Osteoblast (primary cell): Measurements from ENCODE around the gene RAB3GAP2. TPM values are rescaled to one million over a fixed set of nuclear protein-coding genes. Genes with fewer than 3 reads are reported as not detected.

ENCODE experiments used
- DNase-seq: peaks from one replicate; pipeline ENCODE4 v3.0.0; 2011; ENCODE audit warnings: low spot score, mixed read lengths; ENCODE audit not compliant: insufficient read length; ENCODE audit errors: missing footprints
- H2AFZ ChIP-seq: 2 replicates; pipeline ENCODE4 v1.6.0; 2011; ENCODE audit warnings: mild to moderate bottlenecking, low read length
- H3K27ac ChIP-seq: 2 replicates; pipeline ENCODE4 v1.5.1; 2011; ENCODE audit warnings: mild to moderate bottlenecking, low read depth, low read length, moderate library complexity
- H3K27me3 ChIP-seq: 2 replicates; pipeline ENCODE4 v1.6.0; 2012; ENCODE audit warnings: mild to moderate bottlenecking, control low read depth, inconsistent platforms, low read length, moderate library complexity; ENCODE audit not compliant: insufficient read depth
- H3K36me3 ChIP-seq: 2 replicates; pipeline ENCODE4 v1.5.1; 2011; ENCODE audit warnings: mild to moderate bottlenecking, low read length, control low read depth, moderate library complexity; ENCODE audit not compliant: insufficient read depth
- H3K4me1 ChIP-seq: 2 replicates; pipeline ENCODE4 v1.5.1; 2011; ENCODE audit warnings: mild to moderate bottlenecking, low read length, control low read depth, moderate library complexity; ENCODE audit not compliant: insufficient read depth
- H3K4me2 ChIP-seq: 2 replicates; pipeline ENCODE4 v1.6.0; 2011; ENCODE audit warnings: mild to moderate bottlenecking, low read length; ENCODE audit not compliant: insufficient read depth
- H3K4me3 ChIP-seq: fragments of 200-600 bp; sonication (generic); 3 replicates; pipeline ENCODE4 v1.5.1; 2012; ENCODE audit warnings: mild to moderate bottlenecking, low read length, inconsistent platforms; ENCODE audit not compliant: insufficient read depth
- H3K79me2 ChIP-seq: 2 replicates; pipeline ENCODE4 v1.6.0; 2012; ENCODE audit warnings: mild to moderate bottlenecking, low read length, control low read depth, inconsistent platforms; ENCODE audit not compliant: insufficient read depth
- H3K9me3 ChIP-seq: 2 replicates; pipeline ENCODE4 v1.5.1; 2011; ENCODE audit warnings: low read depth, low read length, control low read depth
- H4K20me1 ChIP-seq: 2 replicates; pipeline ENCODE4 v1.6.0; 2012; ENCODE audit warnings: mild to moderate bottlenecking, low read length, control low read depth; ENCODE audit not compliant: insufficient read depth
- total RNA-seq: library from RNA; depleted of rRNA; stranded (reverse); fragments of >200 nt; gene quantifications from 2 replicates; pipeline ENCODE4 v1.2.3, GENCODE V29; 2012
- TF ChIP-seq, protein P1 (sequence below): IDR thresholded peaks from 2 replicates; pipeline ENCODE4 v1.5.1; 2011; ENCODE audit warnings: mild to moderate bottlenecking, low read depth, low read length, moderate library complexity; ENCODE audit errors: extremely low read depth

RAB3GAP2 gene
- total RNA-seq, 1 donor: 44.2 TPM

DNA sequence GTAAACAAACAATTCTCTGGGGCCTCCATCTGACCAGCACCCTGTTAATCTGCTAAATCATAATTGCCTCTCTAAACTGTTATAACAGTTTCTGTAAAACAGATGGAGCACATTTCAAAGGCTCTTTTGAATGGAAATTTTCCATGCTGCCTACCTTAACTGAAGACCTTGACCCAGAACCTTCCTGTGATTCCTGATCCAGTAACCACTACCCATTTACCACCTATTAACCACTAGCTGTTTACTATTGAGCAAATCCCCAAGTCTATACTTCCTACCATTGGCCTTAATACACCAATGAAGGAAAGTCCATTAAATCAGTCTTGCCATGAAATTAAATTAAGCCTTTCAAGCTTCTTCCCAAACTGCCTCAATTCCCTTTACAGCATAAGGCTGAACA lies 46.3 kb downstream of the RAB3GAP2 start:
- no peaks in the 10 kb centered on the region for H3K4me1 ChIP-seq
- H3K79me2 ChIP-seq: peaks cover 91% of the 10 kb centered on the region
- H3K4me2 ChIP-seq: no peak overlapping the region
- H3K27ac ChIP-seq: no peak overlapping the region
- H3K4me3 ChIP-seq: no peak overlapping the region
- no peak overlapping the region for H2AFZ ChIP-seq
- no peak for DNase-seq
- peaks cover 6% of the 10 kb centered on the region for H3K36me3 ChIP-seq
- TF ChIP-seq, protein P1, sequence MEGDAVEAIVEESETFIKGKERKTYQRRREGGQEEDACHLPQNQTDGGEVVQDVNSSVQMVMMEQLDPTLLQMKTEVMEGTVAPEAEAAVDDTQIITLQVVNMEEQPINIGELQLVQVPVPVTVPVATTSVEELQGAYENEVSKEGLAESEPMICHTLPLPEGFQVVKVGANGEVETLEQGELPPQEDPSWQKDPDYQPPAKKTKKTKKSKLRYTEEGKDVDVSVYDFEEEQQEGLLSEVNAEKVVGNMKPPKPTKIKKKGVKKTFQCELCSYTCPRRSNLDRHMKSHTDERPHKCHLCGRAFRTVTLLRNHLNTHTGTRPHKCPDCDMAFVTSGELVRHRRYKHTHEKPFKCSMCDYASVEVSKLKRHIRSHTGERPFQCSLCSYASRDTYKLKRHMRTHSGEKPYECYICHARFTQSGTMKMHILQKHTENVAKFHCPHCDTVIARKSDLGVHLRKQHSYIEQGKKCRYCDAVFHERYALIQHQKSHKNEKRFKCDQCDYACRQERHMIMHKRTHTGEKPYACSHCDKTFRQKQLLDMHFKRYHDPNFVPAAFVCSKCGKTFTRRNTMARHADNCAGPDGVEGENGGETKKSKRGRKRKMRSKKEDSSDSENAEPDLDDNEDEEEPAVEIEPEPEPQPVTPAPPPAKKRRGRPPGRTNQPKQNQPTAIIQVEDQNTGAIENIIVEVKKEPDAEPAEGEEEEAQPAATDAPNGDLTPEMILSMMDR: no peak
- no peaks in the 10 kb centered on the region for H3K27me3 ChIP-seq
- peaks cover 50% of the 10 kb centered on the region for H4K20me1 ChIP-seq
- H3K9me3 ChIP-seq: no peaks in the 10 kb centered on the region

DNA sequence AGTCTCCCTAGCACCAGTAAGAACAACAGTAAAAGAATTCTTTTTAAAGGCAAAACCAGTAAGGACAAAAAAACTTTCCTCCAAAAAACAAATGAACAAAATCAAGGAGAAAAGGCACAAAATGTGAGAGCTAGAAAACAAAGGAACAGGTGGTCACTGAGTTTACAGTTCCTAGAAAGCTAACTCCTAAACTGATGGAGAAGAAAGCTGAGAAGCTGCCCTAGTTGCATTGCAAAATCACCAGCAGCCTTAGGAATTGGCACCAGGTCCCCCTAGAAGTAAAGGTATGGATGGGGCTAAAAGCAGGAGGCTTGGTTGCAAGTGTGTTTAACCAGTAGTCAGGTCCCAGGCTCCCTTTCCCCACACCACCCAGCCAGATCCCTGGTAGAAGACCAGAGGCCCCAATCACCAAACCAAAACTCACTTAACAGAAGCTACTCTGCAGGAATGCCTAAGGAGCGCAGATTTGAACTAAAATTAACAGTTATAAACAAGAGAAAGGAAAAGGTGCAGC lies 47.6 kb downstream of the RAB3GAP2 start:
- Histone ChIP-seq H3K4me3 (no peak overlapping the region), H3K9me3 (no peaks in the 10 kb centered on the region), H3K4me1 (peaks cover 1% of the 10 kb centered on the region), H3K79me2 (peaks cover 90% of the 10 kb centered on the region), H2AFZ (no peak overlapping the region), H4K20me1 (peaks cover 45% of the 10 kb centered on the region), H3K27ac (no peak overlapping the region), H3K27me3 (no peaks in the 10 kb centered on the region), H3K36me3 (peaks cover 6% of the 10 kb centered on the region), H3K4me2 (no peak overlapping the region)
- no peak for DNase-seq
- TF ChIP-seq, protein P1: no peak

DNA sequence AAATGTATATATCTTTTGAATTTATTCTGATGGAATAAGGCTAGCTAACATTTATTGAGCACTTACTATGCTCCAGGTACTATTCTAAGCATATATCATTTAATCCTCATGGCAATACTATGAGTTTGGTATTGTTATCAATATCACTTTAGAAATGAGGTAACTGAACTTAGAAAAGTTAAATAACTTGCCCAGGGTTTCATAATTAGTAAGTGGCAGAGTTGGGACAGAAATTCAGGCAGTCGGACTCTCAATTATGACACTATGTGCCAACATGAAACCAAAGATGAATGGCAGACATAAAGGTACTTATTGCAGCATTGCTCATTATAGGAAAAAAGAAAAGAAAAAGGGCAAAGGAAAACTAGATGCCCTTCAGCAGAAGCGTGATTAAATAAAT lies 48.2 kb downstream of the RAB3GAP2 start:
- no peak overlapping the region for H3K4me2 ChIP-seq
- H3K27me3 ChIP-seq: no peaks in the 10 kb centered on the region
- no peak overlapping the region for H3K4me3 ChIP-seq
- peaks cover 8% of the 10 kb centered on the region for H3K4me1 ChIP-seq
- no peak for DNase-seq
- H2AFZ ChIP-seq: no peak overlapping the region
- H3K36me3 ChIP-seq: peaks cover 6% of the 10 kb centered on the region
- peaks cover 47% of the 10 kb centered on the region for H4K20me1 ChIP-seq
- TF ChIP-seq, protein P1: no peak
- no peak overlapping the region for H3K27ac ChIP-seq
- H3K9me3 ChIP-seq: no peaks in the 10 kb centered on the region
- peaks cover 90% of the 10 kb centered on the region for H3K79me2 ChIP-seq

DNA sequence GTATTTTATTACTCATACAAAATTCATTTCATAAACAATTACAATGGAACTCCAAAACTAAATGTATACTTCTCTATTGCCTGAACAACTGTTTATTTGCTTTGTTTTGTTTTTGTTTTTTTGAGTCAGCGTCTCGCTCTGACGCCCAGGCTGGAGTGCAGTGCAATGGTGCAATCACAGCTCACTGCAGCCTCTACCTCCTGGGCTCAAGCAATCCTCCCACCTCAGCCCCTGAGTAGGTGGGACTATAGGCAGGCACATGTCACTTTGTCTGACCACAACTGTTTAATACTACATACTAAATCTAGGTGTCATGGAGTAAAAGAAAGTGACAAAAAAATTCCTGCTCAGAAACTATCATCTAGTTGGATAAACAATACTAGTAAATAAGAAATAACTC lies 49.3 kb downstream of the RAB3GAP2 start:
- H3K79me2 ChIP-seq: peaks cover 88% of the 10 kb centered on the region

More for the DNA sequence above, 49.3 kb downstream of the RAB3GAP2 start:
- Histone ChIP-seq H2AFZ (no peak overlapping the region), H3K27ac (no peak overlapping the region), H3K9me3 (no peaks in the 10 kb centered on the region), H3K4me1 (peaks cover 8% of the 10 kb centered on the region), H3K27me3 (no peaks in the 10 kb centered on the region), H3K4me3 (no peak overlapping the region), H3K36me3 (peaks cover 3% of the 10 kb centered on the region), H4K20me1 (peaks cover 48% of the 10 kb centered on the region), H3K4me2 (no peak overlapping the region)
- DNase-seq: no peak
- TF ChIP-seq, protein P1: no peak
